Measurements from ENCODE around the gene BMP2.

The BMP2 gene

GRCh38 chr20:6767126-6767535 lies 355 bp upstream of the BMP2 start:
- no peak for DNase-seq (ENCODE audit: low read depth in 3 of 3, low spot score in 1 of 3)

GRCh38 chr20:6768228-6769140 lies 998 bp downstream of the BMP2 start:
- DNase-seq (ENCODE audit: low read depth in 3 of 3, low spot score in 1 of 3), result no peak

- DNase-seq (ENCODE audit: low read depth in 3 of 3, low spot score in 1 of 3), result no peak
Measured at GRCh38 chr20:6769903-6770785, 2.7 kb downstream of the BMP2 start.

GRCh38 chr20:6770786-6771100 lies 3.3 kb downstream of the BMP2 start:
- no peak for DNase-seq (ENCODE audit: low read depth in 3 of 3, low spot score in 1 of 3)

- DNase-seq (ENCODE audit: low read depth in 3 of 3, low spot score in 1 of 3), result no peak
Measured at GRCh38 chr20:6780433-6781190, 13.1 kb downstream of the BMP2 start.

- DNase-seq (ENCODE audit: low read depth in 3 of 3, low spot score in 1 of 3), result no peak
Measured at GRCh38 chr20:6783752-6784151, 16.3 kb downstream of the BMP2 start.

- no peak for DNase-seq (ENCODE audit: low read depth in 3 of 3, low spot score in 1 of 3)
Measured at GRCh38 chr20:6784210-6784631, 16.7 kb downstream of the BMP2 start.

- no peak for DNase-seq (ENCODE audit: low read depth in 3 of 3, low spot score in 1 of 3)
Measured at GRCh38 chr20:6784767-6785166, 17.3 kb downstream of the BMP2 start.

GRCh38 chr20:6786548-6786947 lies 19.1 kb downstream of the BMP2 start:
- no peak for DNase-seq (ENCODE audit: low read depth in 3 of 3, low spot score in 1 of 3)

- DNase-seq (ENCODE audit: low read depth in 3 of 3, low spot score in 1 of 3), result no peak
Measured at GRCh38 chr20:6792789-6793188, 25.3 kb downstream of the BMP2 start.

- no peak for DNase-seq (ENCODE audit: low read depth in 3 of 3, low spot score in 1 of 3)
Measured at GRCh38 chr20:6802227-6802626, 34.7 kb downstream of the BMP2 start.

GRCh38 chr20:6806275-6806674 lies 38.8 kb downstream of the BMP2 start:
- DNase-seq (ENCODE audit: low read depth in 3 of 3, low spot score in 1 of 3), result no peak

- no peak for DNase-seq (ENCODE audit: low read depth in 3 of 3, low spot score in 1 of 3)
Measured at GRCh38 chr20:6811262-6812035, 44.0 kb downstream of the BMP2 start.

GRCh38 chr20:6812530-6812929 lies 45.0 kb downstream of the BMP2 start:
- DNase-seq (ENCODE audit: low read depth in 3 of 3, low spot score in 1 of 3), result no peak

GRCh38 chr20:6814945-6815344 lies 47.5 kb downstream of the BMP2 start:
- no peak for DNase-seq (ENCODE audit: low read depth in 3 of 3, low spot score in 1 of 3)

GRCh38 chr20:6818033-6818808 lies 50.7 kb downstream of the BMP2 start:
- no peak for DNase-seq (ENCODE audit: low read depth in 3 of 3, low spot score in 1 of 3)

- DNase-seq (ENCODE audit: low read depth in 3 of 3, low spot score in 1 of 3), result no peak
Measured at GRCh38 chr20:6819599-6819998, 52.1 kb downstream of the BMP2 start.

- DNase-seq (ENCODE audit: low read depth in 3 of 3, low spot score in 1 of 3), result no peak
Measured at GRCh38 chr20:6824401-6824800, 56.9 kb downstream of the BMP2 start.

- no peak for DNase-seq (ENCODE audit: low read depth in 3 of 3, low spot score in 1 of 3)
Measured at GRCh38 chr20:6827472-6827871, 60.0 kb downstream of the BMP2 start.
